ENCODE data around the gene TRRAP. TPM values are rescaled to one million over a fixed set of nuclear protein-coding genes. Genes with fewer than 3 reads are reported as not detected.

Gene TRRAP
- total and polyA plus RNA-seq, 2 experiments from 2014 or later = 14.9 to 58.7 TPM

DNA sequence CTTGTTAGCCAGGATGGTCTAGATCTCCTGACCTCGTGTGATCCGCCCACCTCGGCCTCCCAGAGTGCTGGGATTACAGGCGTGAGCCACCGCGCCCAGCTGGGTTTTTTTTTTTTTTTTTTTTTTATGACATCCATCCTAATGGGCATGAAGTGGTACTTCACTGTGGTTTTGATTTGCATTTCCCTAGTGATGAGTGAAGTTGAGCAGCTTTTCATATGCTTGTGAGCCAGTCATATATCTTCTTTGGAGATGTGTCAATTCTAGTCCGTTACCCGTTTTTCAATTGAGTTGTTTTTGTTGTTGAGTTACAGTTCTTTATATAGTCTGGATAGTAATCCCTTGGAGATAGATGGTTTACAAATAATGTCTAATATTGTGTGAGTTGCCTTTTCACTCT lies 137.9 kb downstream of the TRRAP start:
- Histone ChIP-seq H3K4me2 (no peak overlapping the region), H2AFZ (no peak overlapping the region), H3F3A (replicated peaks; ENCODE audit: low read depth) (no peaks in the 10 kb centered on the region), H3K9me2 (ENCODE audit: insufficient read depth) (no peaks in the 10 kb centered on the region), H3K27ac (ENCODE audit: low read depth) (no peak overlapping the region), H3K79me2 (replicated peaks; ENCODE audit: insufficient read depth) (peaks cover 13% of the 10 kb centered on the region), H3K36me3 (ENCODE audit: insufficient read depth) (peaks cover 22% of the 10 kb centered on the region), H3K27me3 (ENCODE audit: insufficient read depth) (no peaks in the 10 kb centered on the region), H4K20me1 (replicated peaks; ENCODE audit: insufficient read depth) (0 out of 2 replicates have a peak, but pooled peaks cover 3% of the 10 kb centered on the region), H3K4me3 (no peak overlapping the region), H3K4me1 (ENCODE audit: insufficient read depth) (no peaks in the 10 kb centered on the region)
- Mint-ChIP-seq H3K27me3 (ENCODE audit: insufficient read depth, low read depth, poor library complexity) (peaks cover 6% of the 10 kb centered on the region), H3K4me3 (no peak overlapping the region), H3K9me3 (no peaks in the 10 kb centered on the region), H3K36me3 (ENCODE audit: low read depth) (peaks cover 80% of the 10 kb centered on the region), H3K27ac (no peak overlapping the region), H3K4me1 (peaks cover 7% of the 10 kb centered on the region; the same call in 2 of the 3 replicates)
- ATAC-seq (no peak), DNase-seq (ENCODE audit: low spot score) (no peak)
- TF ChIP-seq STAT1 (IDR thresholded peaks at IDR 0.05; ENCODE audit: unreplicated experiment) = no peak
- TF ChIP-seq POLR2AphosphoS5 (IDR thresholded peaks at IDR 0.05; ENCODE audit: low read depth) = no peak
- no peak for TF ChIP-seq EZH2 (IDR thresholded peaks at IDR 0.05; ENCODE audit: low read depth, unreplicated experiment)
- no peak for TF ChIP-seq CTCF (conservative IDR thresholded peaks at IDR 0.05; ENCODE audit: low read depth in 2 of 2)
- TF ChIP-seq, protein P1, sequence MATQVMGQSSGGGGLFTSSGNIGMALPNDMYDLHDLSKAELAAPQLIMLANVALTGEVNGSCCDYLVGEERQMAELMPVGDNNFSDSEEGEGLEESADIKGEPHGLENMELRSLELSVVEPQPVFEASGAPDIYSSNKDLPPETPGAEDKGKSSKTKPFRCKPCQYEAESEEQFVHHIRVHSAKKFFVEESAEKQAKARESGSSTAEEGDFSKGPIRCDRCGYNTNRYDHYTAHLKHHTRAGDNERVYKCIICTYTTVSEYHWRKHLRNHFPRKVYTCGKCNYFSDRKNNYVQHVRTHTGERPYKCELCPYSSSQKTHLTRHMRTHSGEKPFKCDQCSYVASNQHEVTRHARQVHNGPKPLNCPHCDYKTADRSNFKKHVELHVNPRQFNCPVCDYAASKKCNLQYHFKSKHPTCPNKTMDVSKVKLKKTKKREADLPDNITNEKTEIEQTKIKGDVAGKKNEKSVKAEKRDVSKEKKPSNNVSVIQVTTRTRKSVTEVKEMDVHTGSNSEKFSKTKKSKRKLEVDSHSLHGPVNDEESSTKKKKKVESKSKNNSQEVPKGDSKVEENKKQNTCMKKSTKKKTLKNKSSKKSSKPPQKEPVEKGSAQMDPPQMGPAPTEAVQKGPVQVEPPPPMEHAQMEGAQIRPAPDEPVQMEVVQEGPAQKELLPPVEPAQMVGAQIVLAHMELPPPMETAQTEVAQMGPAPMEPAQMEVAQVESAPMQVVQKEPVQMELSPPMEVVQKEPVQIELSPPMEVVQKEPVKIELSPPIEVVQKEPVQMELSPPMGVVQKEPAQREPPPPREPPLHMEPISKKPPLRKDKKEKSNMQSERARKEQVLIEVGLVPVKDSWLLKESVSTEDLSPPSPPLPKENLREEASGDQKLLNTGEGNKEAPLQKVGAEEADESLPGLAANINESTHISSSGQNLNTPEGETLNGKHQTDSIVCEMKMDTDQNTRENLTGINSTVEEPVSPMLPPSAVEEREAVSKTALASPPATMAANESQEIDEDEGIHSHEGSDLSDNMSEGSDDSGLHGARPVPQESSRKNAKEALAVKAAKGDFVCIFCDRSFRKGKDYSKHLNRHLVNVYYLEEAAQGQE (IDR thresholded peaks at IDR 0.05; ENCODE audit: unreplicated experiment) = no peak
- no peak for TF ChIP-seq EZH2phosphoT487 (IDR thresholded peaks at IDR 0.05; ENCODE audit: unreplicated experiment)
- TF ChIP-seq, protein P2, sequence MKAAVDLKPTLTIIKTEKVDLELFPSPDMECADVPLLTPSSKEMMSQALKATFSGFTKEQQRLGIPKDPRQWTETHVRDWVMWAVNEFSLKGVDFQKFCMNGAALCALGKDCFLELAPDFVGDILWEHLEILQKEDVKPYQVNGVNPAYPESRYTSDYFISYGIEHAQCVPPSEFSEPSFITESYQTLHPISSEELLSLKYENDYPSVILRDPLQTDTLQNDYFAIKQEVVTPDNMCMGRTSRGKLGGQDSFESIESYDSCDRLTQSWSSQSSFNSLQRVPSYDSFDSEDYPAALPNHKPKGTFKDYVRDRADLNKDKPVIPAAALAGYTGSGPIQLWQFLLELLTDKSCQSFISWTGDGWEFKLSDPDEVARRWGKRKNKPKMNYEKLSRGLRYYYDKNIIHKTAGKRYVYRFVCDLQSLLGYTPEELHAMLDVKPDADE (IDR thresholded peaks at IDR 0.05) = no peak
- no peak for TF ChIP-seq JUNB (IDR thresholded peaks at IDR 0.05; ENCODE audit: unreplicated experiment)
- TF ChIP-seq, protein P3, sequence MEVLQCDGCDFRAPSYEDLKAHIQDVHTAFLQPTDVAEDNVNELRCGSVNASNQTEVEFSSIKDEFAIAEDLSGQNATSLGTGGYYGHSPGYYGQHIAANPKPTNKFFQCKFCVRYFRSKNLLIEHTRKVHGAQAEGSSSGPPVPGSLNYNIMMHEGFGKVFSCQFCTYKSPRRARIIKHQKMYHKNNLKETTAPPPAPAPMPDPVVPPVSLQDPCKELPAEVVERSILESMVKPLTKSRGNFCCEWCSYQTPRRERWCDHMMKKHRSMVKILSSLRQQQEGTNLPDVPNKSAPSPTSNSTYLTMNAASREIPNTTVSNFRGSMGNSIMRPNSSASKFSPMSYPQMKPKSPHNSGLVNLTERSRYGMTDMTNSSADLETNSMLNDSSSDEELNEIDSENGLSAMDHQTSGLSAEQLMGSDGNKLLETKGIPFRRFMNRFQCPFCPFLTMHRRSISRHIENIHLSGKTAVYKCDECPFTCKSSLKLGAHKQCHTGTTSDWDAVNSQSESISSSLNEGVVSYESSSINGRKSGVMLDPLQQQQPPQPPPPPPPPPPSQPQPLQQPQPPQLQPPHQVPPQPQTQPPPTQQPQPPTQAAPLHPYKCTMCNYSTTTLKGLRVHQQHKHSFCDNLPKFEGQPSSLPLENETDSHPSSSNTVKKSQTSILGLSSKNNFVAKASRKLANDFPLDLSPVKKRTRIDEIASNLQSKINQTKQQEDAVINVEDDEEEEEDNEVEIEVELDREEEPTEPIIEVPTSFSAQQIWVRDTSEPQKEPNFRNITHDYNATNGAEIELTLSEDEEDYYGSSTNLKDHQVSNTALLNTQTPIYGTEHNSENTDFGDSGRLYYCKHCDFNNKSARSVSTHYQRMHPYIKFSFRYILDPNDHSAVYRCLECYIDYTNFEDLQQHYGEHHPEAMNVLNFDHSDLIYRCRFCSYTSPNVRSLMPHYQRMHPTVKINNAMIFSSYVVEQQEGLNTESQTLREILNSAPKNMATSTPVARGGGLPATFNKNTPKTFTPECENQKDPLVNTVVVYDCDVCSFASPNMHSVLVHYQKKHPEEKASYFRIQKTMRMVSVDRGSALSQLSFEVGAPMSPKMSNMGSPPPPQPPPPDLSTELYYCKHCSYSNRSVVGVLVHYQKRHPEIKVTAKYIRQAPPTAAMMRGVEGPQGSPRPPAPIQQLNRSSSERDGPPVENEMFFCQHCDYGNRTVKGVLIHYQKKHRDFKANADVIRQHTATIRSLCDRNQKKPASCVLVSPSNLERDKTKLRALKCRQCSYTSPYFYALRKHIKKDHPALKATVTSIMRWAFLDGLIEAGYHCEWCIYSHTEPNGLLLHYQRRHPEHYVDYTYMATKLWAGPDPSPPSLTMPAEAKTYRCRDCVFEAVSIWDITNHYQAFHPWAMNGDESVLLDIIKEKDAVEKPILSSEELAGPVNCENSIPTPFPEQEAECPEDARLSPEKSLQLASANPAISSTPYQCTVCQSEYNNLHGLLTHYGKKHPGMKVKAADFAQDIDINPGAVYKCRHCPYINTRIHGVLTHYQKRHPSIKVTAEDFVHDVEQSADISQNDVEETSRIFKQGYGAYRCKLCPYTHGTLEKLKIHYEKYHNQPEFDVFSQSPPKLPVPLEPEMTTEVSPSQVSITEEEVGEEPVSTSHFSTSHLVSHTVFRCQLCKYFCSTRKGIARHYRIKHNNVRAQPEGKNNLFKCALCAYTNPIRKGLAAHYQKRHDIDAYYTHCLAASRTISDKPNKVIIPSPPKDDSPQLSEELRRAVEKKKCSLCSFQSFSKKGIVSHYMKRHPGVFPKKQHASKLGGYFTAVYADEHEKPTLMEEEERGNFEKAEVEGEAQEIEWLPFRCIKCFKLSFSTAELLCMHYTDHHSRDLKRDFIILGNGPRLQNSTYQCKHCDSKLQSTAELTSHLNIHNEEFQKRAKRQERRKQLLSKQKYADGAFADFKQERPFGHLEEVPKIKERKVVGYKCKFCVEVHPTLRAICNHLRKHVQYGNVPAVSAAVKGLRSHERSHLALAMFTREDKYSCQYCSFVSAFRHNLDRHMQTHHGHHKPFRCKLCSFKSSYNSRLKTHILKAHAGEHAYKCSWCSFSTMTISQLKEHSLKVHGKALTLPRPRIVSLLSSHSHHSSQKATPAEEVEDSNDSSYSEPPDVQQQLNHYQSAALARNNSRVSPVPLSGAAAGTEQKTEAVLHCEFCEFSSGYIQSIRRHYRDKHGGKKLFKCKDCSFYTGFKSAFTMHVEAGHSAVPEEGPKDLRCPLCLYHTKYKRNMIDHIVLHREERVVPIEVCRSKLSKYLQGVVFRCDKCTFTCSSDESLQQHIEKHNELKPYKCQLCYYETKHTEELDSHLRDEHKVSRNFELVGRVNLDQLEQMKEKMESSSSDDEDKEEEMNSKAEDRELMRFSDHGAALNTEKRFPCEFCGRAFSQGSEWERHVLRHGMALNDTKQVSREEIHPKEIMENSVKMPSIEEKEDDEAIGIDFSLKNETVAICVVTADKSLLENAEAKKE (CRISPR knock-in tag; IDR thresholded peaks at IDR 0.05) = no peak
- TF ChIP-seq NANOG (IDR thresholded peaks at IDR 0.05; ENCODE audit: borderline replicate concordance) = no peak
- TF ChIP-seq CREB1 (CRISPR knock-in tag; IDR thresholded peaks at IDR 0.05; ENCODE audit: low read depth) = no peak

Measured in GM23338 (cell line).